Colon (tissue), 2 donors: ENCODE data around the gene CC2D2B.

Experiments used
- FAIRE-seq: peaks from 2 replicates; lab custom pipeline; 2012; peaks lifted over from hg19 to GRCh38; lab: Jason Lieb, UNC
- donor health status: control.
- donor health status: control.

Gene CC2D2B

DNA sequence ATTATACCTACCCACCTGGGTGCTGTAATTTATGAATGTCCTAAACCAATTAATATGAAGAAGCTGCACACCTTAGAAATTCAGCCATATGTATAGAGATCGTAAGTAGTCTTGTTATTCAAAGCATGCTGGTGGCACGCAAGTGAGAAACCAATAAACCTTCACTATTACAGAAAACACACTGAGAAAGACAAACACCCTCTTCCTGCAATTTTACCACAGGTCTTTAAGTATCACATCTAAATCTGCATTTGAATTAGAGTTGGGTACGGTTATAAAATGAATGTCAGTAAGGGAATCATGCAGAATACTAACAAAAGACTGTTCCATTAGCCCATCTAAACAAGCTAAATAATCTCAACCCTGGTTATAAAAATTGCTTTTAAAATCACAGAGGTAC, 169.4 kb downstream of the CC2D2B start:
- FAIRE-seq = no peak

DNA sequence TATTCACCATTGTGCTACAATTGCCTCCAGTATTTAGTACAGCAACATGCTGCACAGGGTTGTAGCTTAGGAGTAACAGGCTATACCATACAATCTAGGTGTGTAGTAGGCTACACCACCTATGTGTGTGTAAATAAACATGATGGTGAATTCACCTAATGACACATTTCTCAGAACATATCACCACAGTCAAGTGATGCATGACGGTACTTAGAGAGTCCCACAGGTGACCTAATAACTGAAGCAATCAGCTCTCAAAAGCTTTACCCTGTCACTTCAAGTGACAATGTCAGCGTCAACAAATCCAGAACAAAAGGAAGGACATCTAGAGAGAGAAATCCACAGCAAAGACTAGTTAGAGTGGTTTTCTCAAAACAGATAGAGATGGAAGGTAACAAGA, 174.4 kb downstream of the CC2D2B start:
- no peak for FAIRE-seq
